HepG2 (cell line): ENCODE measurements around the gene BHLHE23. TPM values are rescaled to one million over a fixed set of nuclear protein-coding genes. Genes with fewer than 3 reads are reported as not detected.
A peak's percentile ranks its signal among the peaks of the same experiment; 100 is the strongest.

ENCODE experiments used
- AGO1 ChIP-seq: fragments of 200-400 bp; formaldehyde crosslinking; IDR thresholded peaks from 2 replicates; pipeline ENCODE4 v1.6.1; 2017; ENCODE audit warnings: mild to moderate bottlenecking, low read depth, low read length, moderate library complexity; ENCODE audit not compliant: poor library complexity, severe bottlenecking
- CHD4 ChIP-seq: fragments of 200-600 bp; sonication (generic); IDR thresholded peaks from 2 replicates; pipeline ENCODE4 v1.7.0; 2017; ENCODE audit warnings: mild to moderate bottlenecking, low read length, borderline replicate concordance
- KAT8 ChIP-seq: IDR thresholded peaks from 2 replicates; pipeline ENCODE4 v1.6.1; 2016; ENCODE audit warnings: missing genetic modification reagents, missing compliant biosample characterization
- MBNL3 ChIP-seq: fragments of 250-450 bp; sonication (Bioruptor Pico); conservative IDR thresholded peaks from 2 replicates; pipeline ENCODE4 v1.8.0; 2022; ENCODE audit warnings: mild to moderate bottlenecking, inconsistent platforms
- MED8 ChIP-seq: sonication (generic); formaldehyde crosslinking; IDR thresholded peaks from 2 replicates; pipeline ENCODE4 v1.8.1; 2023; ENCODE audit warnings: mild to moderate bottlenecking, missing genetic modification reagents; ENCODE audit not compliant: insufficient replicate concordance
- MXI1 ChIP-seq: IDR thresholded peaks from 3 replicates; pipeline ENCODE4 v1.6.1; 2012; ENCODE audit warnings: low read depth, low read length, inconsistent platforms, borderline replicate concordance
- RBM39 ChIP-seq: fragments of 200-400 bp; formaldehyde crosslinking; IDR thresholded peaks from one replicate; pipeline ENCODE4 v1.6.1; 2018; ENCODE audit warnings: antibody characterized with exemption, mild to moderate bottlenecking, low read depth, low read length; ENCODE audit not compliant: poor library complexity, severe bottlenecking
- ZBTB1 ChIP-seq: sonication (generic); formaldehyde crosslinking; IDR thresholded peaks from 2 replicates; pipeline ENCODE4 v1.4.0; 2020; ENCODE audit warnings: missing genetic modification reagents, borderline replicate concordance
- ZFP41 ChIP-seq: sonication (generic); formaldehyde crosslinking; IDR thresholded peaks from 2 replicates; pipeline ENCODE4 v1.4.0; 2020; ENCODE audit warnings: mild to moderate bottlenecking, missing genetic modification reagents, borderline replicate concordance
- ZNF251 ChIP-seq: sonication (generic); formaldehyde crosslinking; IDR thresholded peaks from 2 replicates; pipeline ENCODE4 v1.9.0; 2021; ENCODE audit warnings: mild to moderate bottlenecking, missing genetic modification reagents
- ZNF253 ChIP-seq: sonication (generic); formaldehyde crosslinking; IDR thresholded peaks from 2 replicates; pipeline ENCODE4 v1.8.0; 2022; ENCODE audit warnings: mild to moderate bottlenecking, missing genetic modification reagents, borderline replicate concordance
- ZNF333 ChIP-seq: sonication (generic); formaldehyde crosslinking; IDR thresholded peaks from 2 replicates; pipeline ENCODE4 v1.4.0; 2020; ENCODE audit warnings: mild to moderate bottlenecking, missing genetic modification reagents, borderline replicate concordance
- ZNF414 ChIP-seq: sonication (generic); formaldehyde crosslinking; IDR thresholded peaks from 2 replicates; pipeline ENCODE4 v1.5.0; 2020; ENCODE audit warnings: missing genetic modification reagents
- ZNF547 ChIP-seq: sonication (generic); formaldehyde crosslinking; IDR thresholded peaks from 2 replicates; pipeline ENCODE4 v1.5.1; 2020; ENCODE audit warnings: mild to moderate bottlenecking, missing genetic modification reagents
- ZNF614 ChIP-seq: IDR thresholded peaks from 2 replicates; pipeline ENCODE4 v1.6.1; 2018; ENCODE audit warnings: missing biosample characterization, missing genetic modification reagents, inconsistent platforms, borderline replicate concordance
- ZNF660 ChIP-seq: sonication (generic); formaldehyde crosslinking; IDR thresholded peaks from 2 replicates; pipeline ENCODE4 v1.5.1; 2020; ENCODE audit warnings: mild to moderate bottlenecking, low read depth, missing genetic modification reagents, borderline replicate concordance
- ZNF713 ChIP-seq: sonication (generic); formaldehyde crosslinking; IDR thresholded peaks from 2 replicates; pipeline ENCODE4 v1.4.0; 2020; ENCODE audit warnings: mild to moderate bottlenecking, missing genetic modification reagents
- ZNF737 ChIP-seq: sonication (generic); formaldehyde crosslinking; IDR thresholded peaks from 2 replicates; pipeline ENCODE4 v1.5.0; 2020; ENCODE audit warnings: missing genetic modification reagents, mild to moderate bottlenecking, borderline replicate concordance
- ZSCAN30 ChIP-seq: sonication (generic); formaldehyde crosslinking; IDR thresholded peaks from 2 replicates; pipeline ENCODE4 v1.5.0; 2020; ENCODE audit warnings: mild to moderate bottlenecking, missing genetic modification reagents
- polyA plus RNA-seq, 8 experiments: library from polyadenylated mRNA; depleted of rRNA in 3 of 8; stranded (reverse) in 7 of 8; unstranded in 1 of 8; fragments of >200 nt; fragmentation: Illumina TruSeq in 4 of 8; extraction: Trizol in 4 of 8; gene quantifications; 2 replicates each; pipeline versions ENCODE4 v1.2.1 to v1.2.3, GENCODE V29; 2011 to 2016; ENCODE audit warnings: low read depth in 4 of 8, missing spikeins in 1 of 8, mixed read lengths in 1 of 8; ENCODE audit not compliant: insufficient read depth in 1 of 8
- total RNA-seq, 5 experiments: library from RNA; depleted of rRNA; stranded (reverse); fragments of >200 nt; fragmentation: Illumina TruSeq; extraction: Trizol; gene quantifications; 2 replicates each; pipeline ENCODE4 v1.2.3, GENCODE V29; 2016; ENCODE audit warnings: low read depth in 1 of 5
- TF ChIP-seq, protein P1 (sequence below): sonication (generic); formaldehyde crosslinking; IDR thresholded peaks from 2 replicates; pipeline ENCODE4 v1.8.1; 2023; ENCODE audit warnings: mild to moderate bottlenecking, missing genetic modification reagents
- TF ChIP-seq, protein P2 (sequence below): sonication (generic); formaldehyde crosslinking; IDR thresholded peaks from 2 replicates; pipeline ENCODE4 v1.5.1; 2020; ENCODE audit warnings: mild to moderate bottlenecking, missing genetic modification reagents, borderline replicate concordance
- TF ChIP-seq, protein P3 (sequence below): sonication (generic); formaldehyde crosslinking; IDR thresholded peaks from 2 replicates; pipeline ENCODE4 v1.8.0; 2022; ENCODE audit warnings: mild to moderate bottlenecking, missing genetic modification reagents, moderate library complexity

BHLHE23 gene
- total and polyA plus RNA-seq, 2 of the 13 experiments (the other 11 are each of a cell fraction or from before 2014, with no cell fraction given): not detected

DNA sequence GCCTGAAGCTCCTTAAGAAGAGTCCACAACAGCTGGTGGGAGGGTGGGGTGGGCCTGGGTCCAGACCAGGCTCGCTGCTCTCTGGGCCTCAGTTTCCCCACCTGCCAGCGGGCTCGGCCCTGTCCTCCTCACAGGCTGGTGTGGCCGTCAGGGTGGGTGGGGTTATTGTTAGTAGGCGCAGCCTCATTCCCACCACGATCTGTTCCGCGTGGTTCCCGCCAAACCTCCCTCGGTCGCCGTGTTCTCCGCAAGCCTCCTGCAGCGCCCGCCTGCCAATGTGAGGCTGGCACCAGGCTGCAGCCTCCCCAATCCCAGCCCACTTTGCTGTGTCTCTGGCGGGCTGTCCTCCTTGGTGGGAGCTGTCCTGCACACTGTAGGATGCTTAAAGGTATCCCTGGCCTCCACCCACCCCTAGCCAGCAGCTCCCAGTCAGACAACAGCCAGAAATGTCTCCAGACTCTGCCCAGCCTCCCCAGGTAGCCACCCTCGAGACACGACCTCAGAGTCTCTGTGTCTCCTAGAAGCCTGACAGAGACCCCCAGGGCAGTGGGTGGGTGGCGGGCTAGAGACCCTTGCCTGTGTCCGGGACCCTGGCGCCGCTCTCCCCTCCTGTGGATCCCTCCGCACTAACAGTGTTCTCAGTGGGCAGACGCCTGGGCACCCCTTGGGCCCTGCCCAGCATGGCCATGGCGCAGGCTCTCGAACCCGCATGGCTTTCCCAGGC lies 39.0 kb downstream of the BHLHE23 start (continued):
- TF ChIP-seq ZNF660 (CRISPR knock-in tag) (no peak), RBM39 (peak; percentile 35), ZBTB1 (CRISPR knock-in tag) (no peak), ZNF333 (CRISPR knock-in tag) (no peak), MBNL3 (no peak), ZNF253 (no peak), MXI1 (no peak), ZNF737 (CRISPR knock-in tag) (no peak), ZNF547 (CRISPR knock-in tag) (0 out of 2 replicates have a peak, but pooled peaks have one; percentile 41), ZNF251 (CRISPR knock-in tag) (no peak), CHD4 (no peak), ZNF713 (CRISPR knock-in tag) (no peak), MED8 (CRISPR knock-in tag) (peak; percentile 32), ZSCAN30 (CRISPR knock-in tag) (no peak), ZNF414 (CRISPR knock-in tag) (no peak), ZFP41 (CRISPR knock-in tag) (no peak), KAT8 (no peak), ZNF614 (no peak), AGO1 (peak; percentile 45)
- TF ChIP-seq, protein P1, sequence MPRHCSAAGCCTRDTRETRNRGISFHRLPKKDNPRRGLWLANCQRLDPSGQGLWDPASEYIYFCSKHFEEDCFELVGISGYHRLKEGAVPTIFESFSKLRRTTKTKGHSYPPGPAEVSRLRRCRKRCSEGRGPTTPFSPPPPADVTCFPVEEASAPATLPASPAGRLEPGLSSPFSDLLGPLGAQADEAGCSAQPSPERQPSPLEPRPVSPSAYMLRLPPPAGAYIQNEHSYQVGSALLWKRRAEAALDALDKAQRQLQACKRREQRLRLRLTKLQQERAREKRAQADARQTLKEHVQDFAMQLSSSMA (CRISPR knock-in tag): 0 out of 2 replicates have a peak, but pooled peaks have one; percentile 52
- TF ChIP-seq, protein P2, sequence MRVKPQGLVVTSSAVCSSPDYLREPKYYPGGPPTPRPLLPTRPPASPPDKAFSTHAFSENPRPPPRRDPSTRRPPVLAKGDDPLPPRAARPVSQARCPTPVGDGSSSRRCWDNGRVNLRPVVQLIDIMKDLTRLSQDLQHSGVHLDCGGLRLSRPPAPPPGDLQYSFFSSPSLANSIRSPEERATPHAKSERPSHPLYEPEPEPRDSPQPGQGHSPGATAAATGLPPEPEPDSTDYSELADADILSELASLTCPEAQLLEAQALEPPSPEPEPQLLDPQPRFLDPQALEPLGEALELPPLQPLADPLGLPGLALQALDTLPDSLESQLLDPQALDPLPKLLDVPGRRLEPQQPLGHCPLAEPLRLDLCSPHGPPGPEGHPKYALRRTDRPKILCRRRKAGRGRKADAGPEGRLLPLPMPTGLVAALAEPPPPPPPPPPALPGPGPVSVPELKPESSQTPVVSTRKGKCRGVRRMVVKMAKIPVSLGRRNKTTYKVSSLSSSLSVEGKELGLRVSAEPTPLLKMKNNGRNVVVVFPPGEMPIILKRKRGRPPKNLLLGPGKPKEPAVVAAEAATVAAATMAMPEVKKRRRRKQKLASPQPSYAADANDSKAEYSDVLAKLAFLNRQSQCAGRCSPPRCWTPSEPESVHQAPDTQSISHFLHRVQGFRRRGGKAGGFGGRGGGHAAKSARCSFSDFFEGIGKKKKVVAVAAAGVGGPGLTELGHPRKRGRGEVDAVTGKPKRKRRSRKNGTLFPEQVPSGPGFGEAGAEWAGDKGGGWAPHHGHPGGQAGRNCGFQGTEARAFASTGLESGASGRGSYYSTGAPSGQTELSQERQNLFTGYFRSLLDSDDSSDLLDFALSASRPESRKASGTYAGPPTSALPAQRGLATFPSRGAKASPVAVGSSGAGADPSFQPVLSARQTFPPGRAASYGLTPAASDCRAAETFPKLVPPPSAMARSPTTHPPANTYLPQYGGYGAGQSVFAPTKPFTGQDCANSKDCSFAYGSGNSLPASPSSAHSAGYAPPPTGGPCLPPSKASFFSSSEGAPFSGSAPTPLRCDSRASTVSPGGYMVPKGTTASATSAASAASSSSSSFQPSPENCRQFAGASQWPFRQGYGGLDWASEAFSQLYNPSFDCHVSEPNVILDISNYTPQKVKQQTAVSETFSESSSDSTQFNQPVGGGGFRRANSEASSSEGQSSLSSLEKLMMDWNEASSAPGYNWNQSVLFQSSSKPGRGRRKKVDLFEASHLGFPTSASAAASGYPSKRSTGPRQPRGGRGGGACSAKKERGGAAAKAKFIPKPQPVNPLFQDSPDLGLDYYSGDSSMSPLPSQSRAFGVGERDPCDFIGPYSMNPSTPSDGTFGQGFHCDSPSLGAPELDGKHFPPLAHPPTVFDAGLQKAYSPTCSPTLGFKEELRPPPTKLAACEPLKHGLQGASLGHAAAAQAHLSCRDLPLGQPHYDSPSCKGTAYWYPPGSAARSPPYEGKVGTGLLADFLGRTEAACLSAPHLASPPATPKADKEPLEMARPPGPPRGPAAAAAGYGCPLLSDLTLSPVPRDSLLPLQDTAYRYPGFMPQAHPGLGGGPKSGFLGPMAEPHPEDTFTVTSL (CRISPR knock-in tag): no peak
- TF ChIP-seq, protein P3, sequence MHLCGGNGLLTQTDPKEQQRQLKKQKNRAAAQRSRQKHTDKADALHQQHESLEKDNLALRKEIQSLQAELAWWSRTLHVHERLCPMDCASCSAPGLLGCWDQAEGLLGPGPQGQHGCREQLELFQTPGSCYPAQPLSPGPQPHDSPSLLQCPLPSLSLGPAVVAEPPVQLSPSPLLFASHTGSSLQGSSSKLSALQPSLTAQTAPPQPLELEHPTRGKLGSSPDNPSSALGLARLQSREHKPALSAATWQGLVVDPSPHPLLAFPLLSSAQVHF (CRISPR knock-in tag): 0 out of 2 replicates have a peak, but pooled peaks have one; percentile 18
